Colonic mucosa (tissue), 4 donors: Measurements from ENCODE around the gene SLCO3A1. TPM values are rescaled to one million over a fixed set of nuclear protein-coding genes. Genes with fewer than 3 reads are reported as not detected.

Experiments
- DNase-seq: peaks from one replicate; pipeline ENCODE4 v3.0.0-alpha.2; 2020
- H3K27ac ChIP-seq: fragments of 200-600 bp; one replicate; pipeline ENCODE4 v1.8.0; 2021
- H3K27me3 ChIP-seq: fragments of 200-600 bp; one replicate; pipeline ENCODE4 v1.8.0; 2021
- H3K36me3 ChIP-seq: fragments of 200-600 bp; one replicate; pipeline ENCODE4 v1.8.0; 2021
- H3K4me1 ChIP-seq: fragments of 200-600 bp; one replicate; pipeline ENCODE4 v1.8.0; 2021; ENCODE audit warnings: mild to moderate bottlenecking
- H3K4me3 ChIP-seq: fragments of 200-600 bp; one replicate; pipeline ENCODE4 v1.8.0; 2021
- H3K9ac ChIP-seq, 2 donors: one replicate each; pipeline ENCODE4 v1.7.0; 2013; ENCODE audit warnings: control low read depth in 2 of 2, low read depth in 2 of 2, low read length in 2 of 2
- H3K9me3 ChIP-seq: fragments of 200-600 bp; one replicate; pipeline ENCODE4 v1.8.0; 2021
- CTCF ChIP-seq: fragments of 200-600 bp; IDR thresholded peaks from one replicate; pipeline ENCODE4 v1.8.0; 2022; ENCODE audit warnings: antibody characterized with exemption, mild to moderate bottlenecking
- intact Hi-C: fragments of 100-400 bp; cut with DNase I; formaldehyde crosslinking; loops from one replicate; pipeline ENCODE4 v1.14.1; 2022
- total RNA-seq, 2 donors: library from RNA; stranded (reverse); fragmentation: NEBNext Ultra II Directional in 1 of 2; extraction: Animal tissue kit (Norgen Biotek cat#: 25700) in 1 of 2; gene quantifications; one replicate each; pipeline ENCODE4 v1.2.1, GENCODE V29; 2021
- donor health status: healthy.
- donor health status: DM: no; HTN: no; CAD: no.
- donor health status: DM: no; HTN: no; CAD: no.

SLCO3A1 gene
- total RNA-seq, 2 donors from 2014 or later = 11.4 to 24.6 TPM

GRCh38 chr15:92091155-92091734, 237.7 kb downstream of the SLCO3A1 start:
- no peak overlapping the region for H3K9ac ChIP-seq
- H3K27ac ChIP-seq = no peak overlapping the region
- no peaks in the 10 kb centered on the region for H3K9me3 ChIP-seq
- H3K4me1 ChIP-seq = no peaks in the 10 kb centered on the region
- no peaks in the 10 kb centered on the region for H3K36me3 ChIP-seq
- peak; percentile 58 for TF ChIP-seq CTCF
- intact Hi-C loops = loop anchor here (5.0 kb wide), 1 partner anchor 291 kb away; no protein-coding TSS in a partner anchor
- DNase-seq = peak; percentile 66
- no peak overlapping the region for H3K4me3 ChIP-seq
- H3K27me3 ChIP-seq = no peaks in the 10 kb centered on the region

- H3K9me3 ChIP-seq = no peaks in the 10 kb centered on the region
- H3K4me3 ChIP-seq = no peak overlapping the region
- H3K9ac ChIP-seq = no peak overlapping the region
- H3K27me3 ChIP-seq = no peaks in the 10 kb centered on the region
- no peak for DNase-seq
- intact Hi-C loops = loop anchor here (5.0 kb wide), 1 partner anchor 290 kb away; no protein-coding TSS in a partner anchor
- TF ChIP-seq CTCF = no peak
- no peak overlapping the region for H3K27ac ChIP-seq
- no peaks in the 10 kb centered on the region for H3K4me1 ChIP-seq
- H3K36me3 ChIP-seq = no peaks in the 10 kb centered on the region
These were observed 239.0 kb downstream of the SLCO3A1 start for GRCh38 chr15:92092289-92093105.

- H3K9me3 ChIP-seq = no peaks in the 10 kb centered on the region
- no peak for TF ChIP-seq CTCF
- no peaks in the 10 kb centered on the region for H3K36me3 ChIP-seq
- no peaks in the 10 kb centered on the region for H3K4me1 ChIP-seq
- DNase-seq = no peak
- intact Hi-C loops = loop anchor here (5.0 kb wide), 2 partner anchors 112 to 132 kb away; no protein-coding TSS in a partner anchor
- no peaks in the 10 kb centered on the region for H3K27me3 ChIP-seq
- H3K9ac ChIP-seq = no peak overlapping the region
- H3K4me3 ChIP-seq = no peak overlapping the region
- no peak overlapping the region for H3K27ac ChIP-seq
These were observed 242.2 kb downstream of the SLCO3A1 start for GRCh38 chr15:92095693-92096092.

- TF ChIP-seq CTCF = peak; percentile 64
- H3K36me3 ChIP-seq = no peaks in the 10 kb centered on the region
- no peak overlapping the region for H3K9ac ChIP-seq
- no peaks in the 10 kb centered on the region for H3K4me1 ChIP-seq
- peak; percentile 60 for DNase-seq
- intact Hi-C loops = loop anchor here (5.0 kb wide), 2 partner anchors 110 to 130 kb away; no protein-coding TSS in a partner anchor
- no peaks in the 10 kb centered on the region for H3K9me3 ChIP-seq
- H3K4me3 ChIP-seq = no peak overlapping the region
- no peaks in the 10 kb centered on the region for H3K27me3 ChIP-seq
- no peak overlapping the region for H3K27ac ChIP-seq
These were observed 244.1 kb downstream of the SLCO3A1 start for GRCh38 chr15:92097474-92098178.

- Histone ChIP-seq H3K9me3 (no peaks in the 10 kb centered on the region), H3K4me1 (no peaks in the 10 kb centered on the region), H3K27ac (no peak overlapping the region), H3K9ac (no peak overlapping the region), H3K4me3 (no peak overlapping the region), H3K36me3 (no peaks in the 10 kb centered on the region), H3K27me3 (no peaks in the 10 kb centered on the region)
- intact Hi-C loops = loop anchor here (5.0 kb wide), 2 partner anchors 108 to 128 kb away; no protein-coding TSS in a partner anchor
- peak; percentile 28 for DNase-seq
- no peak for TF ChIP-seq CTCF
These were observed 245.4 kb downstream of the SLCO3A1 start for GRCh38 chr15:92098869-92099268.
